IMR-90 (cell line): Measurements from ENCODE around the gene PPP2R1B. TPM values are rescaled to one million over a fixed set of nuclear protein-coding genes. Genes with fewer than 3 reads are reported as not detected.

Source experiments
- ATAC-seq: fragments of 200-7000 bp; cut with Tn5 transposase; 2 replicates; pipeline ENCODE4 v1.9.1; 2020; ENCODE audit warnings: low read depth, mild to moderate bottlenecking, moderate library complexity
- BruUV-seq: library from RNA; stranded (reverse); fragments of 400-500 nt; replicated peaks from 2 replicates; lab custom pipeline; 2021; lab: Mats Ljungman, UMichigan
- CTCF ChIA-PET: fragments of 300-600 bp; formaldehyde crosslinking; extraction: SDS; loops from one replicate; lab custom pipeline; 2021; ENCODE audit warnings: antibody characterized with exemption; lab: Yijun Ruan, JAX
- POLR2A ChIA-PET: fragments of 300-600 bp; sonication (Branson Sonifier 250); formaldehyde crosslinking; loops from one replicate; lab custom pipeline; 2022; ENCODE audit warnings: antibody characterized with exemption; ENCODE audit not compliant: unreplicated experiment; lab: Charles Lee
- DNase-seq: peaks from one replicate; pipeline ENCODE4 v3.0.0; 2013
- H2AFZ ChIP-seq: replicated peaks from 2 replicates; pipeline ENCODE3; 2013; ENCODE audit warnings: low read length, mild to moderate bottlenecking; ENCODE audit not compliant: poor library complexity
- H2AK5ac ChIP-seq: 2 replicates; pipeline ENCODE4 v1.6.1; 2013; ENCODE audit warnings: low read depth, low read length, inconsistent platforms
- H2AK9ac ChIP-seq: replicated peaks from 2 replicates; pipeline ENCODE3; 2013; ENCODE audit warnings: mild to moderate bottlenecking, low read depth, low read length, moderate library complexity; ENCODE audit not compliant: poor library complexity
- H2BK120ac ChIP-seq: 2 replicates; pipeline ENCODE4 v1.6.1; 2013; ENCODE audit warnings: low read depth, low read length, inconsistent platforms
- H2BK15ac ChIP-seq: 3 replicates; pipeline ENCODE4 v1.6.1; 2013; ENCODE audit warnings: low read depth, low read length, inconsistent platforms
- H2BK20ac ChIP-seq: 2 replicates; pipeline ENCODE4 v1.6.1; 2013; ENCODE audit warnings: low read depth, mild to moderate bottlenecking, inconsistent platforms, low read length, moderate library complexity
- H2BK5ac ChIP-seq: 2 replicates; pipeline ENCODE4 v1.6.1; 2013; ENCODE audit warnings: mild to moderate bottlenecking, low read depth, low read length, inconsistent platforms; ENCODE audit not compliant: poor library complexity, severe bottlenecking
- H3K14ac ChIP-seq: replicated peaks from 2 replicates; pipeline ENCODE4 v1.6.1; 2013; ENCODE audit warnings: low read depth, low read length, inconsistent platforms
- H3K18ac ChIP-seq: 2 replicates; pipeline ENCODE4 v1.6.1; 2013; ENCODE audit warnings: low read depth, low read length, control low read depth
- H3K23ac ChIP-seq: 2 replicates; pipeline ENCODE4 v1.6.1; 2013; ENCODE audit warnings: low read depth, low read length, inconsistent platforms
- H3K27ac ChIP-seq: 2 replicates; pipeline ENCODE4 v1.5.1; 2013; ENCODE audit warnings: mild to moderate bottlenecking, control low read depth, low read length; ENCODE audit not compliant: insufficient read depth
- H3K27me3 ChIP-seq: 2 replicates; pipeline ENCODE4 v1.6.1; 2013; ENCODE audit warnings: low read length; ENCODE audit not compliant: control insufficient read depth, insufficient read depth
- H3K36me3 ChIP-seq: 2 replicates; pipeline ENCODE4 v1.6.1; 2013; ENCODE audit warnings: low read length, mixed read lengths; ENCODE audit not compliant: control insufficient read depth, insufficient read depth
- H3K4ac ChIP-seq: 2 replicates; pipeline ENCODE4 v1.6.1; 2013; ENCODE audit warnings: low read depth, low read length, inconsistent platforms
- H3K4me1 ChIP-seq: 2 replicates; pipeline ENCODE4 v1.6.1; 2013; ENCODE audit warnings: low read length, mixed read lengths; ENCODE audit not compliant: control insufficient read depth, insufficient read depth
- H3K4me2 ChIP-seq: 2 replicates; pipeline ENCODE4 v1.6.1; 2013; ENCODE audit warnings: low read depth, mild to moderate bottlenecking, control low read depth, low read length, moderate library complexity
- H3K4me3 ChIP-seq: 2 replicates; pipeline ENCODE4 v1.5.1; 2013; ENCODE audit warnings: low read depth, mild to moderate bottlenecking, control low read depth, low read length, moderate library complexity; ENCODE audit not compliant: insufficient read depth
- H3K56ac ChIP-seq: 2 replicates; pipeline ENCODE4 v1.6.1; 2013; ENCODE audit warnings: low read length, inconsistent platforms; ENCODE audit not compliant: insufficient read depth; ENCODE audit errors: extremely low read depth
- H3K79me1 ChIP-seq, 2 experiments: 2 replicates each; pipeline ENCODE4 v1.6.1; 2013; ENCODE audit warnings: low read length in 2 of 2, inconsistent platforms in 1 of 2, low read depth in 1 of 2
- H3K9ac ChIP-seq: 2 replicates; pipeline ENCODE4 v1.6.1; 2013; ENCODE audit warnings: low read depth, low read length, control low read depth
- H3K9me1 ChIP-seq: 2 replicates; pipeline ENCODE4 v1.6.1; 2013; ENCODE audit warnings: low read length, inconsistent platforms; ENCODE audit not compliant: insufficient read depth
- H3K9me3 ChIP-seq: 2 replicates; pipeline ENCODE4 v1.6.1; 2013; ENCODE audit warnings: low read length; ENCODE audit not compliant: control insufficient read depth, insufficient read depth
- H4K20me1 ChIP-seq: 2 replicates; pipeline ENCODE4 v1.6.1; 2013; ENCODE audit warnings: low read length, inconsistent platforms; ENCODE audit not compliant: insufficient read depth
- H4K5ac ChIP-seq: 2 replicates; pipeline ENCODE4 v1.6.1; 2013; ENCODE audit warnings: mild to moderate bottlenecking, low read depth, low read length, control low read depth
- H4K8ac ChIP-seq, 2 experiments: 2 replicates each; pipeline ENCODE4 v1.6.1; 2013; ENCODE audit warnings: low read depth in 2 of 2, low read length in 2 of 2, control low read depth in 1 of 2, inconsistent platforms in 1 of 2
- H4K91ac ChIP-seq: 2 replicates; pipeline ENCODE4 v1.6.1; 2013; ENCODE audit warnings: low read depth, low read length, inconsistent platforms; ENCODE audit not compliant: insufficient read depth
- CEBPB ChIP-seq: IDR thresholded peaks from 2 replicates; pipeline ENCODE4 v1.6.1; 2012; ENCODE audit warnings: low read depth, low read length, improper control_type of control experiment
- CTCF ChIP-seq: conservative IDR thresholded peaks from 2 replicates; pipeline ENCODE4 v1.5.1; 2012; ENCODE audit warnings: mild to moderate bottlenecking, low read depth, low read length, improper control_type of control experiment
- FOS ChIP-seq: fragments of 150-350 bp; IDR thresholded peaks from 2 replicates; pipeline ENCODE4 v1.6.1; 2016; ENCODE audit warnings: low read depth, low read length
- MXI1 ChIP-seq: IDR thresholded peaks from 2 replicates; pipeline ENCODE4 v1.6.1; 2012; ENCODE audit warnings: low read depth, mild to moderate bottlenecking, low read length, moderate library complexity, borderline replicate concordance
- NFE2L2 ChIP-seq: fragments of 150-350 bp; IDR thresholded peaks from 2 replicates; pipeline ENCODE4 v1.6.1; 2016; ENCODE audit warnings: low read depth, mild to moderate bottlenecking, low read length
- RAD21 ChIP-seq: IDR thresholded peaks from 2 replicates; pipeline ENCODE4 v1.6.1; 2012; ENCODE audit warnings: low read length, improper control_type of control experiment
- RCOR1 ChIP-seq: IDR thresholded peaks from 2 replicates; pipeline ENCODE4 v1.6.1; 2012; ENCODE audit warnings: mild to moderate bottlenecking, low read length, improper control_type of control experiment; ENCODE audit not compliant: insufficient replicate concordance
- RFX5 ChIP-seq: IDR thresholded peaks from 2 replicates; pipeline ENCODE4 v1.8.0; 2012; ENCODE audit warnings: low read depth, mild to moderate bottlenecking, low read length, moderate library complexity
- SMC3 ChIP-seq: fragments of 150-350 bp; IDR thresholded peaks from 2 replicates; pipeline ENCODE4 v1.6.1; 2016; ENCODE audit warnings: low read depth, mild to moderate bottlenecking, antibody characterized with exemption, low read length, moderate library complexity
- WGBS, 2 experiments: methylation state at CpG; one replicate each; pipeline versions ENCODE4 v1.1.5 to v1.1.7; 2013; ENCODE audit warnings: missing lambda C conversion rate in 2 of 2; ENCODE audit not compliant: insufficient read length in 1 of 2; ENCODE audit errors: extremely low coverage in 2 of 2; 5-methylcytosine and 5-hydroxymethylcytosine counted together
- dilution Hi-C: fragments of 300-500 bp; cut with HindIII; formaldehyde crosslinking; loops from one replicate; pipeline ENCODE4 v1.14.3; 2018; ENCODE audit warnings: low sequenced_read_pairs; ENCODE audit not compliant: unreplicated experiment
- in situ Hi-C: fragments of 300-500 bp; cut with MboI; formaldehyde crosslinking; loops from 3 replicates; pipeline ENCODE4 v1.14.3; 2019; ENCODE audit warnings: low sequenced_read_pairs, inconsistent platforms, mixed read lengths
- intact Hi-C: fragments of 100-400 bp; cut with micrococcal nuclease; formaldehyde crosslinking; loops from 2 replicates; pipeline ENCODE4 v1.10.0; 2022
- polyA plus RNA-seq, 3 experiments: library from polyadenylated mRNA; depleted of rRNA; stranded (reverse); fragments of >200 nt; gene quantifications; 2 replicates each; pipeline ENCODE4 v1.2.3, GENCODE V29; 2012; ENCODE audit warnings: low replicate concordance in 1 of 3
- total RNA-seq: library from RNA; depleted of rRNA; stranded (reverse); fragments of >200 nt; gene quantifications from 2 replicates; pipeline ENCODE4 v1.2.3, GENCODE V29; 2012

The PPP2R1B gene
- total and polyA plus RNA-seq, 2 of the 4 experiments (the other 2 are of a cell fraction): 23.0 to 62.9 TPM

DNA sequence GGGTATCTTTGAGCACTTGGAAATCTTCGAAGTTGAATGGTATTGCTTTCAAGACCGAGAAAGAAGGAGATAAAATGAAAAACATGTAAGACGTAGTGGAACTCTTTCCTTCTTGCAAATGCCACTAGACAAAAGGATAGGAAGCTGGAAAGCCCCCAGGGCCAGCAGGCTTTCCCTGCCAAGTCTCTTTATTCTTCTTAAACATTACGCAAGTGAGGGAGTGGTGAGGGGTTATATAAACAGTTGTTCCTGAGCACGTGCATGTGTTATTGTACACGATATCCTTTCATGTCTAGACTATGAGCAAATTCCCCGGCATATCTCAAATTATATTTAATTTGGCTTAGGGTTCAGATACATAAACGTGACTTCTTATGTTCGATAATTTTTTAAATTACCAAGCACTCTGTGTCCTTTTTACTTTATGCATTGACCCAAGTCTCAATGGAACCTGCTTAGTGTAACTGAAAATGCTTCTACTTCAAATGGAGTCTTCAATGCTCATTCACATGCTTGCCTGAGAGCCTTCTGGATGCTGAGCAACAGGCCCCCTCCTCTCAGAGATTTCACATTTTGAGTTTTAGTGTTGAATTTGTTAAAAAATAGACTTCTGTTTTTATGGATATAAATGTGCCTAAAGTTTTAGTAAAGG, 59.0 kb downstream of the PPP2R1B start (continued):
- TF ChIP-seq SMC3: no peak

DNA sequence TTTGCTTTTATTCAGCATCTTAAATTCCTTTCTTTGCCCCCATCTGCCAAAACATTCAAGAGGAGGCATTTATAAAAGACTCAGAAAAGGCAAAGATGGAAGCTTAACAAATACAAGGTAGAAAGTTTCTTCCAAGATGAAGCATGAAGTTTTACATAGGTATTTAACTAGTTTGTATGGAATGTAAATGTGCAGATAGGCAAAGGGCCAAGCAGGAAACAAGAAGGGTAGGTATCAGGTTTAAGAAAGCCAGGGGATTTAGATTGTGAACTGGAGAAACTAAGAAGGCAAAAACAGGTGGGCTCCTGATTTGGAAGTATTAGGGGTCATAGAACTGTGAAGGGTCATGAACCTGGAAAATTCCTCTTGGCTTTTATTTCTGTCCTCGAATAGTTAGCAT, 62.6 kb downstream of the PPP2R1B start:
- Histone ChIP-seq H2BK120ac (no peak overlapping the region), H2BK15ac (no peak overlapping the region), H3K9me3 (no peaks in the 10 kb centered on the region), H3K27me3 (no peaks in the 10 kb centered on the region), H4K8ac (no peak overlapping the region), H3K14ac (no peak overlapping the region), H3K27ac (no peak overlapping the region), H3K79me1 (peaks cover 28 to 36% of the 10 kb centered on the region in 2 experiments), H3K9ac (no peak overlapping the region), H3K9me1 (peaks cover 15% of the 10 kb centered on the region), H4K91ac (no peak overlapping the region), H2BK5ac (no peak overlapping the region), H3K18ac (no peak overlapping the region), H3K4me2 (no peak overlapping the region), H2AK5ac (no peak overlapping the region), H2AK9ac (no peak overlapping the region), H3K56ac (no peak overlapping the region), H2BK20ac (no peak overlapping the region), H3K23ac (no peak overlapping the region), H4K20me1 (no peaks in the 10 kb centered on the region), H3K4me3 (no peak overlapping the region), H4K5ac (no peak overlapping the region), H3K36me3 (peaks cover 30% of the 10 kb centered on the region), H2AFZ (no peak overlapping the region), H3K4ac (no peak overlapping the region), H3K4me1 (peaks cover 6% of the 10 kb centered on the region)
- ChIA-PET CTCF (no interaction called here), POLR2A (no interaction called here)
- dilution Hi-C loops (no loop called here), intact Hi-C loops (no loop called here), in situ Hi-C loops (no loop called here)
- no CpG with 5 or more reads among the region's 1 CpG for whole genome bisulfite sequencing, 2 experiments
- DNase-seq (no peak), ATAC-seq (no peak)
- BruUV-seq: no TSS peak
- TF ChIP-seq RFX5 (no peak), MXI1 (no peak), RCOR1 (no peak), FOS (no peak), CEBPB (no peak), RAD21 (no peak), CTCF (no peak), NFE2L2 (no peak)
